ENCODE data around the gene SBNO1.
"Not testable (repeated sequence)": the region's sequence is repeated elsewhere in the genome, so short reads cannot be mapped to it uniquely, and the experiment has no call there.

Gene SBNO1
- 186 to 188 reads per million in 2 donors for total RNA-seq

- peak; percentile 88 for DNase-seq
These were observed at the start of gene SBNO1 for GRCh38 chr12:123364532-123365024. Gene SBNO1, minus strand, starts transcription at chr12:123364847. Its CDS starts 14,406 bp downstream, at chr12:123350441.

- no peak for DNase-seq
These were observed 45.4 kb upstream of the SBNO1 start for GRCh38 chr12:123410041-123410412.

GRCh38 chr12:123409284-123410040 lies 44.8 kb upstream of the SBNO1 start:
- DNase-seq: not testable (repeated sequence)

- not testable (repeated sequence) for DNase-seq
These were observed 44.0 kb upstream of the SBNO1 start for GRCh38 chr12:123408619-123409018.

GRCh38 chr12:123407934-123408333 lies 43.3 kb upstream of the SBNO1 start:
- not testable (repeated sequence) for DNase-seq

GRCh38 chr12:123407269-123407668 lies 42.6 kb upstream of the SBNO1 start:
- DNase-seq: not testable (repeated sequence)

GRCh38 chr12:123404581-123404980 lies 39.9 kb upstream of the SBNO1 start:
- DNase-seq: no peak

GRCh38 chr12:123401753-123402683 lies 37.4 kb upstream of the SBNO1 start:
- no peak for DNase-seq

- DNase-seq: no peak
These were observed 34.6 kb upstream of the SBNO1 start for GRCh38 chr12:123399255-123399617.

- no peak for DNase-seq
These were observed 34.1 kb upstream of the SBNO1 start for GRCh38 chr12:123398550-123399254.

- no peak for DNase-seq
These were observed 33.5 kb upstream of the SBNO1 start for GRCh38 chr12:123398177-123398549.

- DNase-seq: no peak
These were observed 32.8 kb upstream of the SBNO1 start for GRCh38 chr12:123397400-123397799.

GRCh38 chr12:123396954-123397353 lies 32.3 kb upstream of the SBNO1 start:
- DNase-seq: no peak

GRCh38 chr12:123396543-123396942 lies 31.9 kb upstream of the SBNO1 start:
- DNase-seq: no peak

GRCh38 chr12:123395236-123395635 lies 30.6 kb upstream of the SBNO1 start:
- no peak for DNase-seq

GRCh38 chr12:123393747-123394146 lies 29.1 kb upstream of the SBNO1 start:
- DNase-seq: no peak

GRCh38 chr12:123391546-123392343 lies 27.1 kb upstream of the SBNO1 start:
- DNase-seq: no peak

GRCh38 chr12:123390498-123391426 lies 26.1 kb upstream of the SBNO1 start:
- no peak for DNase-seq

- no peak for DNase-seq
These were observed 25.1 kb upstream of the SBNO1 start for GRCh38 chr12:123389560-123390351.

- no peak for DNase-seq
These were observed 24.4 kb upstream of the SBNO1 start for GRCh38 chr12:123388951-123389559.
